Cardiac muscle cell (in vitro differentiated cells and primary cell): ENCODE data around the gene RARA. TPM values are rescaled to one million over a fixed set of nuclear protein-coding genes. Genes with fewer than 3 reads are reported as not detected.

Source experiments
- DNase-seq, 2 donors: peaks; one replicate each; pipeline versions ENCODE4 v3.0.0 to v3.0.0-alpha.2; 2010 to 2017; ENCODE audit warnings: low read depth in 1 of 2, low spot score in 1 of 2
- H3K27ac ChIP-seq: fragments of 200-600 bp; sonication (generic); 2 replicates; pipeline ENCODE4 v1.5.1; 2016
- H3K27me3 ChIP-seq: fragments of 200-600 bp; sonication (generic); 2 replicates; pipeline ENCODE4 v1.6.0; 2016; ENCODE audit warnings: control low read depth
- H3K36me3 ChIP-seq: fragments of 200-600 bp; sonication (generic); 2 replicates; pipeline ENCODE4 v1.5.1; 2016; ENCODE audit warnings: control low read depth
- H3K4me1 ChIP-seq: fragments of 200-600 bp; sonication (generic); 2 replicates; pipeline ENCODE4 v1.8.1; 2017; ENCODE audit warnings: low read depth, mild to moderate bottlenecking, mixed run types
- H3K4me3 ChIP-seq: fragments of 200-600 bp; sonication (generic); 2 replicates; pipeline ENCODE4 v1.5.1; 2016; ENCODE audit warnings: mild to moderate bottlenecking
- H3K9me3 ChIP-seq: fragments of 200-600 bp; sonication (generic); 2 replicates; pipeline ENCODE4 v1.5.1; 2017; ENCODE audit warnings: low read depth, mild to moderate bottlenecking, control low read depth
- polyA plus RNA-seq: library from polyadenylated mRNA; unstranded; fragments of >200 nt; fragmentation: Nextera tagmentation; extraction: Ambion mirVana; gene quantifications from 2 replicates; pipeline ENCODE4 v1.2.1, GENCODE V29; 2016
- total RNA-seq: library from RNA; depleted of rRNA; stranded (reverse); fragments of >200 nt; gene quantifications from 2 replicates; pipeline ENCODE4 v1.2.3, GENCODE V29; 2016
- TF ChIP-seq, protein P1 (sequence below): IDR thresholded peaks from 2 replicates; pipeline ENCODE4 v1.5.1; 2012; ENCODE audit warnings: low read depth, mild to moderate bottlenecking, low read length

The RARA gene
- total and polyA plus RNA-seq, 2 experiments from 2014 or later, result 33.2 to 61.3 TPM

DNA sequence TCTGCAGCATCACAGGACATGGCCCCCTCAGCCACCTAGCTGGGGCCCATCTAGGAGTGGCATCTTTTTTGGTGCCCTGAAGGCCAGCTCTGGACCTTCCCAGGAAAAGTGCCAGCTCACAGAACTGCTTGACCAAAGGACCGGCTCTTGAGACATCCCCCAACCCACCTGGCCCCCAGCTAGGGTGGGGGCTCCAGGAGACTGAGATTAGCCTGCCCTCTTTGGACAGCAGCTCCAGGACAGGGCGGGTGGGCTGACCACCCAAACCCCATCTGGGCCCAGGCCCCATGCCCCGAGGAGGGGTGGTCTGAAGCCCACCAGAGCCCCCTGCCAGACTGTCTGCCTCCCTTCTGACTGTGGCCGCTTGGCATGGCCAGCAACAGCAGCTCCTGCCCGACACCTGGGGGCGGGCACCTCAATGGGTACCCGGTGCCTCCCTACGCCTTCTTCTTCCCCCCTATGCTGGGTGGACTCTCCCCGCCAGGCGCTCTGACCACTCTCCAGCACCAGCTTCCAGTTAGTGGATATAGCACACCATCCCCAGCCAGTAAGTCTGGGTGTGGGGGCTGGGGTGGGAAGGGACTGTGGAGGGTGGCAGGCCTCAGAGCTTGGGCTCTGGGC lies 22.0 kb downstream of the RARA start:
- Histone ChIP-seq H3K4me1 (peaks cover 36% of the 10 kb centered on the region), H3K36me3 (peaks cover 4% of the 10 kb centered on the region), H3K27me3 (no peaks in the 10 kb centered on the region), H3K4me3 (no peak overlapping the region), H3K27ac (peak overlapping the region; percentile 75), H3K9me3 (no peaks in the 10 kb centered on the region)
- DNase-seq, result no peak
- TF ChIP-seq, protein P1, sequence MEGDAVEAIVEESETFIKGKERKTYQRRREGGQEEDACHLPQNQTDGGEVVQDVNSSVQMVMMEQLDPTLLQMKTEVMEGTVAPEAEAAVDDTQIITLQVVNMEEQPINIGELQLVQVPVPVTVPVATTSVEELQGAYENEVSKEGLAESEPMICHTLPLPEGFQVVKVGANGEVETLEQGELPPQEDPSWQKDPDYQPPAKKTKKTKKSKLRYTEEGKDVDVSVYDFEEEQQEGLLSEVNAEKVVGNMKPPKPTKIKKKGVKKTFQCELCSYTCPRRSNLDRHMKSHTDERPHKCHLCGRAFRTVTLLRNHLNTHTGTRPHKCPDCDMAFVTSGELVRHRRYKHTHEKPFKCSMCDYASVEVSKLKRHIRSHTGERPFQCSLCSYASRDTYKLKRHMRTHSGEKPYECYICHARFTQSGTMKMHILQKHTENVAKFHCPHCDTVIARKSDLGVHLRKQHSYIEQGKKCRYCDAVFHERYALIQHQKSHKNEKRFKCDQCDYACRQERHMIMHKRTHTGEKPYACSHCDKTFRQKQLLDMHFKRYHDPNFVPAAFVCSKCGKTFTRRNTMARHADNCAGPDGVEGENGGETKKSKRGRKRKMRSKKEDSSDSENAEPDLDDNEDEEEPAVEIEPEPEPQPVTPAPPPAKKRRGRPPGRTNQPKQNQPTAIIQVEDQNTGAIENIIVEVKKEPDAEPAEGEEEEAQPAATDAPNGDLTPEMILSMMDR, result no peak

DNA sequence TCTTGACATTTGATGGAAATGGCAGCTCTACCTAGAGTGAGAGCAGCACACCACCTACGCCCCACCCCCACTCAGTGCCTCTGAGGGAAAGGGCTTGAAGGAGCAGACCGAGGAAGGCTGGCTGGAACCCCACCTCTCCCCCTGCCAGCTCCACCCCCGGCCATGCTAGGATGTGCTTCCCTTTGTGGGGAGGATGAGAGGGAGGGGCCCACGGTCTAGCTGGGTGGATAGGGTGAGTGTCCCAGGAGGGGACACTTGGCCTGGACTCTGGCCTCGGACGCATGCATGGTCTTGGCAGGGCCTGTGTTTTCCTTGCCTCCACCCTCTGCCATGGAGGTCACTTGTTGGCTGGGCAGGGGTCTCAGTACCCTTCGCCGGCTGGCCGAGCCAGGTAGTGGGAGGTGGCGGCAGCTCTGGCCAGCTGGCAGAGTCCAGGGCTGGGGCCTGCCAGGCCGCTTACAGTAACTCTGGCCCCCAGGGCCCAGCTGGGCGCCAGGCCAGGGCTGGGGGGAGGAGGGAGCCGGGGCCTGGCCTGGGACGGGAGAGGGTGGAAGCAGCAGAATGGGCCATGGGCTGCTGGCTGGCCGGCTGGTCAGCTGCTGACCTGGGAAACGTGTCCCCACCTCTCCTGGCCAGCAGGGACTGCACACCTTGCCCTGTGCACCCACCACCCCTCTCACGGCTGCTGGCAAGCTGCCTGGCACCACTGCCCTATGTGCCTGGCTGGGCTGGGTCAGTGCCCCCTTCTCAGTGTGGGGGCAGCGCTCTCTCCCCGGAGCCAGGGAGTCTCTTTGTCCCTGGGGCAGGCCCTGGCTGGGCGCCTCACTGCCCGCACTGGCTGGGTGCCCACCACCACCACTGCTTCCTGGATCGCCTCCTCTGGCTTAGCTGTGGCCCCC lies 23.0 kb downstream of the RARA start:
- Histone ChIP-seq H3K36me3 (peaks cover 4% of the 10 kb centered on the region), H3K9me3 (no peaks in the 10 kb centered on the region), H3K4me1 (peaks cover 27% of the 10 kb centered on the region), H3K27me3 (no peaks in the 10 kb centered on the region), H3K27ac (peak overlapping the region; percentile 75), H3K4me3 (no peak overlapping the region)
- DNase-seq, result peak in 1 of 2 donors; percentile 95
- TF ChIP-seq, protein P1, result no peak

DNA sequence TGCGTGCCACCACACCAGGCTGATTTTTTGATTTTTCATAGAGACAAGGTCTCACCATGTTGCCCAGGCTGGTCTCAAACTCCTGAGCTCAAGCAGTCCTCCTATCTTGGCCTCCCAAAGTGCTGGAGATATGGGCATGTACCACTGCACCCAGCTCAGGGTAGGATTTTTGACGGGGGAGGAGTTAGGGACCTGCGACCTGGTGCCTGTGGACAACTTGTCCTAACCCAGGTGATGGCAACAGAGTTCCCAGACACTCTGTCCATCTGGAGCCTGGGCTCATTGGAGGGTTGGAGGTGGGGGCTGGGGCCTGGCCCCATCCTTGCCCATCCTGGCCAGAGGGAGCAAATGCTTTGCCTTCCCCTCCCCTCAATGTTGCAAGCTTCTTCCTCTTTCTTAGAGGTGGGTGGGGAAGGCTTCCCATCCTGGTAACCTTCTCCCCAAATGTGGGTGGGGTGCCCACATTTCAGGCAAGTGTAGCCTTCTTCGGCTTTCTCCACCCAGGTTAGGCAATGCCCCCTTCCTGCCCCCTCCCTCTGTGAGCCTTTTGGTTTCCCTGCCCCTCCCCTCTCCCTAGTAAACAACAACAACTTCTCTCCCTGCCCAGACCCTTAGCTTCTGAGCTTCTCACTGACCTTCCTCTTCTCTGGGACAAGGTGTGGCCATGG lies 24.9 kb downstream of the RARA start:
- TF ChIP-seq, protein P1, result no peak
- no peak for DNase-seq
- H3K4me3 ChIP-seq, result no peak overlapping the region
- no peaks in the 10 kb centered on the region for H3K9me3 ChIP-seq
- H3K4me1 ChIP-seq, result peaks cover 21% of the 10 kb centered on the region
- H3K27ac ChIP-seq, result no peak overlapping the region
- no peaks in the 10 kb centered on the region for H3K27me3 ChIP-seq
- H3K36me3 ChIP-seq, result peaks cover 4% of the 10 kb centered on the region

- TF ChIP-seq, protein P1, result no peak
- Histone ChIP-seq H3K4me1 (peaks cover 16% of the 10 kb centered on the region), H3K4me3 (no peak overlapping the region), H3K9me3 (no peaks in the 10 kb centered on the region), H3K27me3 (no peaks in the 10 kb centered on the region), H3K27ac (no peak overlapping the region), H3K36me3 (peaks cover 4% of the 10 kb centered on the region)
- no peak for DNase-seq
Measured at GRCh38 chr17:40335620-40336019, 26.6 kb downstream of the RARA start.

DNA sequence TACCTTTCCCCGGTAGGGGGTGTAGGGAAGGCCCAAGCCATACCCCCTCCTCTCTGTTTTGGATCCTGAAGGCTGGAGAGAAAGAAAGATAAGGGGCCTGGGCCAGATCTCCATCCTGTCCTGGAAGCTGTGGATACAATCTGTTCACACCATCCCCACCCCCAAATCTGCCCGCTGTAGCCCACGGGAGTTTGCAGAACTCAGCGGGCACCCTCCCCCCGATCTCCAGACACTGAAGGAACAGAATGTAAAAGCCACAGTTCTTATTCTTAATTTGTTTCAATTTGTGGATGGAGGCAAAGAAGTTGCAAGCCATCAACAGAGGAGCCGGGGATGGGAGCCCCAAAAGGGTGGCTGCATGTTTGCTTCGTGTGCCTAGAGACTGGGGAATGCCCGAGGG lies 28.4 kb downstream of the RARA start:
- Histone ChIP-seq H3K36me3 (no peaks in the 10 kb centered on the region), H3K4me3 (no peak overlapping the region), H3K4me1 (peaks cover 5% of the 10 kb centered on the region), H3K27me3 (no peaks in the 10 kb centered on the region), H3K9me3 (no peaks in the 10 kb centered on the region), H3K27ac (no peak overlapping the region)
- TF ChIP-seq, protein P1, result no peak
- DNase-seq, result no peak
